Nephron (organoid): ENCODE results near the gene ZNF587B.
A peak's percentile ranks its signal among the peaks of the same experiment; 100 is the strongest.
"Not testable (repeated sequence)": the region's sequence is repeated elsewhere in the genome, so short reads cannot be mapped to it uniquely, and the experiment has no call there.

ENCODE experiments used
- H3K27ac Mint-ChIP-seq, 3 experiments: 2 replicates each; pipeline ENCODE4 v1.8.0; 2020; ENCODE audit warnings: mixed read lengths in 3 of 3, mild to moderate bottlenecking in 2 of 3, moderate library complexity in 1 of 3
- H3K27me3 Mint-ChIP-seq: 2 replicates; pipeline ENCODE4 v1.8.0; 2021; ENCODE audit warnings: low read depth, mild to moderate bottlenecking, moderate library complexity, mixed read lengths
- H3K36me3 Mint-ChIP-seq: 2 replicates; pipeline ENCODE4 v1.8.0; 2020; ENCODE audit warnings: low read depth, mixed read lengths
- H3K4me1 Mint-ChIP-seq: 2 replicates; pipeline ENCODE4 v1.8.0; 2020; ENCODE audit warnings: mixed read lengths
- H3K4me3 Mint-ChIP-seq, 3 experiments: 2 replicates each; pipeline ENCODE4 v1.8.0; 2020; ENCODE audit warnings: mild to moderate bottlenecking in 3 of 3, mixed read lengths in 3 of 3, moderate library complexity in 2 of 3
- H3K9me3 Mint-ChIP-seq: 2 replicates; pipeline ENCODE4 v1.8.0; 2020; ENCODE audit warnings: mixed read lengths
- CTCF ChIP-seq, 3 experiments: fragments of 200-600 bp; sonication (generic); IDR thresholded peaks; one replicate each; pipeline ENCODE4 v1.5.0; 2021; ENCODE audit warnings: antibody characterized with exemption in 3 of 3; ENCODE audit not compliant: unreplicated experiment in 3 of 3

ZNF587B gene

GRCh38 chr19:57800696-57801095 lies 29.4 kb upstream of the ZNF587B start:
- Mint-ChIP-seq H3K27me3 (no peaks in the 10 kb centered on the region), H3K9me3 (peaks cover under 1% of the 10 kb centered on the region), H3K4me3 (peak overlapping the region in 2 of 3 experiments; percentile 26 to 68), H3K36me3 (peaks cover 37% of the 10 kb centered on the region), H3K4me1 (peaks cover 28% of the 10 kb centered on the region), H3K27ac (peak overlapping the region in 2 of 3 experiments; percentile 11 to 45)
- no peak for TF ChIP-seq CTCF (IDR thresholded peaks at IDR 0.05; ENCODE audit: unreplicated experiment in 3 of 3)

- Mint-ChIP-seq H3K27ac (peak overlapping the region; percentile 29 to 90 (median 30)), H3K4me1 (peaks cover 28% of the 10 kb centered on the region), H3K27me3 (no peaks in the 10 kb centered on the region), H3K4me3 (peak overlapping the region; percentile 19 to 72 (median 48)), H3K36me3 (peaks cover 31% of the 10 kb centered on the region), H3K9me3 (no peaks in the 10 kb centered on the region)
- no peak for TF ChIP-seq CTCF (IDR thresholded peaks at IDR 0.05; ENCODE audit: unreplicated experiment in 3 of 3)
Observed at GRCh38 chr19:57802269-57802668, 27.8 kb upstream of the ZNF587B start.

DNA sequence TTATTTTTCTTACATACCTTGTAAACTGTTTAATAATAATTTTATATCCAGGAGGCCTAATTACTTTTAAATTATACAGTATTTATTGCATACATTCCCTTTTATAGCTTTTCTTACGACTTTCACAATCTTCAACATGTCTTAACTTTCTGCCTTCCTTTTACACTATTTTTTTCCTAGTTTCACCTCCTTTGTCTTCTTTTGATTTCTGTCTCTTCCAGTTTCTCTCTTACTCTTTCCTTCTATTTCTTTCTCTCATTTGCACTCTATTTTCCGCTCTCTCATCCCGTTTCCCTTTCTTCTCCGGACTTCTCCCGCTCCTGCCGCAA lies 26.9 kb upstream of the ZNF587B start:
- peaks cover 28% of the 10 kb centered on the region for H3K4me1 Mint-ChIP-seq
- H3K27me3 Mint-ChIP-seq, result no peaks in the 10 kb centered on the region
- TF ChIP-seq CTCF (IDR thresholded peaks at IDR 0.05; ENCODE audit: unreplicated experiment in 3 of 3), result no peak
- H3K27ac Mint-ChIP-seq, result peak overlapping the region; percentile 98 to 99 (median 99)
- peak overlapping the region; percentile 90 for H3K4me3 Mint-ChIP-seq
- peaks cover 38% of the 10 kb centered on the region for H3K36me3 Mint-ChIP-seq
- no peaks in the 10 kb centered on the region for H3K9me3 Mint-ChIP-seq

- peak overlapping the region; percentile 90 for H3K4me3 Mint-ChIP-seq
- H3K9me3 Mint-ChIP-seq, result no peaks in the 10 kb centered on the region
- H3K36me3 Mint-ChIP-seq, result peaks cover 42% of the 10 kb centered on the region
- no peaks in the 10 kb centered on the region for H3K27me3 Mint-ChIP-seq
- H3K27ac Mint-ChIP-seq, result peak overlapping the region; percentile 98 to 99 (median 99)
- peaks cover 28% of the 10 kb centered on the region for H3K4me1 Mint-ChIP-seq
- TF ChIP-seq CTCF (IDR thresholded peaks at IDR 0.05; ENCODE audit: unreplicated experiment in 3 of 3), result no peak
Observed at GRCh38 chr19:57803594-57804325, 26.3 kb upstream of the ZNF587B start.

DNA sequence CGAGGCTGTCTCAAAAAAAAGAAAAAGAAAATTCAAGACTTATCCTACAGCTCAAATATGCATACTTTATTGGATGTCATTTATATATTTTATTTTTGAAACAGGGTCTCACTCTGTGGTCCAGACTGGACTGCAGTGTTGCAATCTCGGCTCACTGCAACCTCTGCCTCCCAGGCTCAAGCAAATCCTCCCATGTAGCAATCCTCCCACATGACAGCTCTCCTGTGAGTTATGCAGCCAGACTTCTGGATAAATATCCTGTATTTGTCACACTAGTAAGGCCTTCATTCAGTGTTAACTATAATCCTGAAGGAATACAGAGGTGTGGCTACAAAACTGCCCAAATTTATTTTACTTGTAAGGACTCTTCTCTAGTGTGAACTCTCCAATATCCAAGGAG lies 22.6 kb upstream of the ZNF587B start:
- H3K4me3 Mint-ChIP-seq, result no peak overlapping the region

DNA sequence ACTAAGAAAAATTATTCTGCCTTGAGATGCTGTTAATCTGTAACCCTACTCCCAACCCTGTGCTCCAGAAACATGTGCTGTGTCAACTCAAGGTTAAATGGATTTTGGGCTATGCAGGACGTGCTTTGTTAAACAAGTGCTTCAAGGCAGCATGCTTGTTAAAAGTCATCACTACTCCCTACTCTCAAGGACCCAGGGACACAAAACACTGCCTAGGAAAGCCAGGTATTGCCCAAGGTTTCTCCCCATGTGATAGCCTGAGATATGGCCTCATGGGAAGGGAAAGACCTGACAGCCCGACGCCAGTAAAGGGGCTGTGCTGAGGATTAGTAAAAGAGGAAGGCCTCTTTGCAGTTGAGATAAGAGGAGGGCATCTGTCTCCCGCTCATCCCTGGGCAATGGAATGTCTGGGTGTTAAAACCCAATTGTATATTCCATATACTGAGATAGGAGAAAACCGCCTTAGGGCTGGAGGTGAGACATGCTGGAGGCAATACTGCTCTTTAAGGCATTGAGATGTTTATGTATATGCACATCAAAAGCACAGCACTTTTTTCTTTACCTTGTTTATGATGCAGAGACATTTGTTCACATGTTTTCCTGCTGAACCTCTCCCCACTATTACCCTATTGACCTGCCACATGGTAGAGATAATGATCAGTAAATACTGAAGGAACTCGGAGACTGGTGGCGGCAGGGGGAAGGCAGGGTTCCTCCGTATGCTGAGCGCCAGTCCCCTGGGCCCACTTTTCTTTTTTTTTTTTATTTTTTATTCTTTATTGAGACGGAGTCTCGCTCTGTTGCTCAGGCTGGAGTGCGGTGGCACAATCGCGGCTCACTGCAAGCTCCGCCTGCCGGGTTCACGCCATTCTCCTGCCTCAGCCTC lies 19.4 kb upstream of the ZNF587B start:
- peaks cover 30% of the 10 kb centered on the region for H3K4me1 Mint-ChIP-seq
- not testable (repeated sequence) for H3K9me3 Mint-ChIP-seq, H3K27me3 Mint-ChIP-seq
- H3K27ac Mint-ChIP-seq, result peak overlapping the region in 2 of 3 experiments; percentile 83 to 97
- H3K4me3 Mint-ChIP-seq, result peak overlapping the region; percentile 50 to 63 (median 61)
- peaks cover 57% of the 10 kb centered on the region for H3K36me3 Mint-ChIP-seq

More for the DNA sequence above, 22.6 kb upstream of the ZNF587B start:
- Mint-ChIP-seq H3K27me3 (no peaks in the 10 kb centered on the region), H3K9me3 (no peaks in the 10 kb centered on the region), H3K36me3 (peaks cover 50% of the 10 kb centered on the region), H3K27ac (peak overlapping the region in 2 of 3 experiments; percentile 31 to 59), H3K4me1 (peaks cover 26% of the 10 kb centered on the region)
- no peak for TF ChIP-seq CTCF (IDR thresholded peaks at IDR 0.05; ENCODE audit: unreplicated experiment in 3 of 3)
